Aorta (tissue), 5 donors: ENCODE measurements around the gene STRN. TPM values are rescaled to one million over a fixed set of nuclear protein-coding genes. Genes with fewer than 3 reads are reported as not detected.
"Not testable (repeated sequence)": the region's sequence is repeated elsewhere in the genome, so short reads cannot be mapped to it uniquely, and the experiment has no call there.

Experiments
- ATAC-seq: fragments of 200-7000 bp; cut with Tn5 transposase; one replicate; pipeline ENCODE4 v1.9.1; 2022; ENCODE audit warnings: moderate library complexity; ENCODE audit not compliant: low FRiP score
- DNase-seq, 2 donors: peaks; one replicate each; pipeline ENCODE4 v3.0.0-alpha.2; 2020
- H3K27ac ChIP-seq, 2 donors: one replicate each; pipeline ENCODE4 v1.5.1; 2013; ENCODE audit warnings: low read length in 2 of 2, mild to moderate bottlenecking in 2 of 2, moderate library complexity in 2 of 2, control low read depth in 1 of 2, inconsistent platforms in 1 of 2, low read depth in 1 of 2
- H3K27me3 ChIP-seq, 2 donors: one replicate each; pipeline ENCODE4 v1.6.1; 2013; ENCODE audit warnings: control low read depth in 1 of 2, low read length in 1 of 2, mild to moderate bottlenecking in 1 of 2, moderate library complexity in 1 of 2; ENCODE audit not compliant: insufficient read depth in 2 of 2, control insufficient read depth in 1 of 2
- H3K36me3 ChIP-seq, 2 donors: one replicate each; pipeline ENCODE4 v1.6.1; 2013; ENCODE audit warnings: control low read depth in 1 of 2, low read length in 1 of 2, mild to moderate bottlenecking in 1 of 2; ENCODE audit not compliant: insufficient read depth in 2 of 2, control insufficient read depth in 1 of 2
- H3K4me1 ChIP-seq, 2 donors: one replicate each; pipeline ENCODE4 v1.6.1; 2013; ENCODE audit warnings: low read length in 2 of 2, control low read depth in 1 of 2, mild to moderate bottlenecking in 1 of 2, moderate library complexity in 1 of 2; ENCODE audit not compliant: insufficient read depth in 2 of 2, control insufficient read depth in 1 of 2
- H3K4me3 ChIP-seq, 2 donors: one replicate each; pipeline ENCODE4 v1.5.1; 2013; ENCODE audit warnings: low read length in 2 of 2, control low read depth in 1 of 2, mild to moderate bottlenecking in 1 of 2
- H3K9me3 ChIP-seq: one replicate; pipeline ENCODE4 v1.6.1; 2013; ENCODE audit warnings: mild to moderate bottlenecking, low read length; ENCODE audit not compliant: control insufficient read depth
- WGBS, 2 donors: extraction: QIAGEN DNeasy Blood & Tissue Kit; methylation state at CpG; one replicate each; pipeline ENCODE4 v1.1.7; 2013; 5-methylcytosine and 5-hydroxymethylcytosine counted together
- intact Hi-C, 2 donors: fragments of 100-400 bp; cut with DNase I; formaldehyde crosslinking; loops; one replicate each; pipeline versions ENCODE4 v1.14.2 to v1.15.0; 2022
- polyA plus RNA-seq, 2 donors: library from polyadenylated mRNA; stranded (reverse); fragments of 200-250 nt; gene quantifications; one replicate each; pipeline ENCODE4 v1.2.3, GENCODE V29; 2013
- total RNA-seq, 2 donors: library from RNA; stranded (reverse); fragmentation: NEBNext Ultra II Directional; extraction: Animal tissue kit (Norgen Biotek cat#: 25700); gene quantifications; one replicate each; pipeline ENCODE4 v1.2.1, GENCODE V29; 2021
- donor health status: healthy with polysubstance abuse.
- donor health status: Bipolar disorder and iron deficiency.
- donor health status: DM: no; HTN: no; CAD: no.
- donor health status: DM: no; HTN: no; CAD: no.
- donor health status: DM: yes; HTN: yes; CAD: no.

The STRN gene
- total and polyA plus RNA-seq, 4 donors: 5.1 to 33.8 (median 18.9) TPM

- intact Hi-C loops: no loop called here
- H3K27ac ChIP-seq: no peak overlapping the region
- WGBS, 2 donors: 88 to 90% methylated on average over 2 of the region's 2 CpGs
Measured at GRCh38 chr2:36854241-36854640, 112.1 kb downstream of the STRN start.

GRCh38 chr2:36849265-36849664 lies 117.1 kb downstream of the STRN start:
- WGBS, 2 donors: 94 to 97% methylated on average over 8 of the region's 8 CpGs
- intact Hi-C loops: no loop called here
- H3K27me3 ChIP-seq: no peaks in the 10 kb centered on the region
- no peak for ATAC-seq
- DNase-seq: no peak
- H3K4me1 ChIP-seq: no peaks in the 10 kb centered on the region
- peaks cover 2 to 3% of the 10 kb centered on the region in 2 donors for H3K36me3 ChIP-seq
- no peaks in the 10 kb centered on the region for H3K9me3 ChIP-seq
- H3K27ac ChIP-seq: no peak overlapping the region
- no peak overlapping the region for H3K4me3 ChIP-seq

More at GRCh38 chr2:36854241-36854640, 112.1 kb downstream of the STRN start:
- no peaks in the 10 kb centered on the region for H3K9me3 ChIP-seq
- DNase-seq (no peak), ATAC-seq (no peak)
- no peak overlapping the region for H3K4me3 ChIP-seq
- peaks cover 2% of the 10 kb centered on the region in 2 donors for H3K36me3 ChIP-seq
- no peaks in the 10 kb centered on the region for H3K27me3 ChIP-seq
- H3K4me1 ChIP-seq: no peaks in the 10 kb centered on the region

- Histone ChIP-seq H3K27me3 (no peaks in the 10 kb centered on the region), H3K4me3 (no peak overlapping the region), H3K36me3 (no peaks in the 10 kb centered on the region), H3K27ac (no peak overlapping the region), H3K9me3 (no peaks in the 10 kb centered on the region), H3K4me1 (no peaks in the 10 kb centered on the region)
- DNase-seq: no peak
- intact Hi-C loops: no loop called here
- no peak for ATAC-seq
Measured at GRCh38 chr2:36843838-36844237, 122.5 kb downstream of the STRN start.

- Histone ChIP-seq H3K9me3 (no peaks in the 10 kb centered on the region), H3K36me3 (no peaks in the 10 kb centered on the region), H3K4me3 (no peak overlapping the region), H3K27ac (no peak overlapping the region), H3K4me1 (no peaks in the 10 kb centered on the region), H3K27me3 (no peaks in the 10 kb centered on the region)
- 88 to 90% methylated on average over 4 of the region's 4 CpGs for WGBS, 2 donors
- intact Hi-C loops: no loop called here
- DNase-seq (no peak), ATAC-seq (no peak)
Measured at GRCh38 chr2:36839976-36840617, 126.2 kb downstream of the STRN start.

GRCh38 chr2:36834731-36835524 lies 131.4 kb downstream of the STRN start:
- Histone ChIP-seq H3K36me3 (no peaks in the 10 kb centered on the region), H3K4me1 (no peaks in the 10 kb centered on the region), H3K4me3 (no peak overlapping the region), H3K9me3 (no peaks in the 10 kb centered on the region), H3K27ac (no peak overlapping the region), H3K27me3 (no peaks in the 10 kb centered on the region)
- intact Hi-C loops: no loop called here
- ATAC-seq: no peak
- WGBS, 2 donors: 35 to 39% methylated on average over 5 of the region's 5 CpGs
- DNase-seq: no peak

GRCh38 chr2:36834203-36834602 lies 132.1 kb downstream of the STRN start:
- H3K27me3 ChIP-seq: no peaks in the 10 kb centered on the region
- H3K27ac ChIP-seq: no peak overlapping the region
- ATAC-seq (no peak), DNase-seq (no peak)
- no peaks in the 10 kb centered on the region for H3K36me3 ChIP-seq
- intact Hi-C loops: no loop called here
- no peaks in the 10 kb centered on the region for H3K9me3 ChIP-seq
- no peak overlapping the region for H3K4me3 ChIP-seq
- 88 to 89% methylated on average over 2 of the region's 2 CpGs for WGBS, 2 donors
- no peaks in the 10 kb centered on the region for H3K4me1 ChIP-seq

- Histone ChIP-seq H3K4me1 (no peaks in the 10 kb centered on the region), H3K36me3 (no peaks in the 10 kb centered on the region), H3K9me3 (no peaks in the 10 kb centered on the region), H3K27me3 (no peaks in the 10 kb centered on the region), H3K27ac (no peak overlapping the region), H3K4me3 (no peak overlapping the region)
- no peak for ATAC-seq
- intact Hi-C loops: no loop called here
- WGBS, 2 donors: 62 to 75% methylated on average over 1 of the region's 1 CpG
- no peak for DNase-seq
Measured at GRCh38 chr2:36831185-36831584, 135.2 kb downstream of the STRN start.

- H3K4me3 ChIP-seq, ATAC-seq, intact Hi-C loops, H3K27me3 ChIP-seq, H3K9me3 ChIP-seq, H3K27ac ChIP-seq, H3K36me3 ChIP-seq, H3K4me1 ChIP-seq, DNase-seq: not testable (repeated sequence)
- WGBS, 2 donors: 50 to 62% methylated on average over 2 of the region's 2 CpGs
Measured at GRCh38 chr2:36824683-36825082, 141.7 kb downstream of the STRN start.

- Histone ChIP-seq H3K27ac (no peak overlapping the region), H3K27me3 (no peaks in the 10 kb centered on the region), H3K36me3 (no peaks in the 10 kb centered on the region), H3K4me3 (no peak overlapping the region), H3K9me3 (no peaks in the 10 kb centered on the region), H3K4me1 (peaks cover 0 to 6% of the 10 kb centered on the region in 2 donors)
- ATAC-seq: no peak
- DNase-seq: no peak
- 65 to 69% methylated on average over 7 of the region's 7 CpGs for WGBS, 2 donors
- intact Hi-C loops: no loop called here
Measured at GRCh38 chr2:36824273-36824672, 142.1 kb downstream of the STRN start.
